ENCODE measurements around the gene TTC38. TPM values are rescaled to one million over a fixed set of nuclear protein-coding genes. Genes with fewer than 3 reads are reported as not detected.

TTC38 gene
- total RNA-seq: 13.6 and 18.6 TPM in 2 replicates

GRCh38 chr22:46267431-46268279 is at the start of gene TTC38:
TSS of gene TTC38 (plus strand) at chr22:46268008. CDS start at chr22:46268040, 32 bp downstream.
- intact Hi-C loops (cut with micrococcal nuclease): loop anchor here (1.0 to 2.0 kb wide), 2 partner anchors 17 to 29 kb away; partner anchors contain the start of genes CDPF1 and GTSE1

GRCh38 chr22:46219636-46220035 is 48.2 kb upstream of the TTC38 start:
- intact Hi-C loops (cut with micrococcal nuclease): no loop called here

DNA sequence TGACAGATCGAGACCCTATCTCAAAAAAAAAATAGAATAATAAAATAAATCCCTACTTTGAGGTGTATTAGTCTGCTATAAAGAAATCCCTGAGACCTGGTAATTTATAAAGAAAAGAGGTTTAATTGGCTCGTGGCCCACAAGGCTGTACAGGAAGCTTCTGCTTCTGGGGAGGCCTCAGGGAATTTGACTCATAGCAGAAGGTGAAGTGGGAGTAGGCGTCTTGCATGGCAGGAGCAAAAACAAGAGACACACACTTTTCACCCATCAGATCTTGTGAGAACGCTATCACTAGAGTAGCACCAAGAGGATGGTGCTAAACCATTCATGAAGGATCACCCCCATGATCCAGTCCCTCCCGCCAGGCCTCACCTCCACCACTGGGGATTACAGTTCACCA is 46.9 kb upstream of the TTC38 start:
- intact Hi-C loops (cut with micrococcal nuclease): no loop called here

GRCh38 chr22:46224044-46224897 is 43.5 kb upstream of the TTC38 start:
- intact Hi-C loops (cut with micrococcal nuclease): no loop called here

GRCh38 chr22:46224898-46225290 is 42.9 kb upstream of the TTC38 start:
- intact Hi-C loops (cut with micrococcal nuclease): no loop called here

DNA sequence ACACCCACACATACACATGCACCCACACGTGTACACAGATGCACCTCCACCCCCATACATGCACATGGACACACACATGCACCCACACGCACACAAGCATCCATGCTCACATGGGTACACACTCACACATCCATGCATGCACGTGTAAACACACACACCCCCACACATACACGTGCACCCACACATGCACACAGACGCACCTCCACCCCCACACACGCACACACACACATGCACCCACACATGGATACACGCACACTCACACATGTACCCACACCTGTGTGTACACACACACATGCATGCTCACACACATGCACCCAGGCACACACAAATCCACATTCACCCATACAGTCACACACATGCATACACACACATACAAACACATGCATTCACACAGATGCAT is 42.2 kb upstream of the TTC38 start:
- intact Hi-C loops (cut with micrococcal nuclease): no loop called here

DNA sequence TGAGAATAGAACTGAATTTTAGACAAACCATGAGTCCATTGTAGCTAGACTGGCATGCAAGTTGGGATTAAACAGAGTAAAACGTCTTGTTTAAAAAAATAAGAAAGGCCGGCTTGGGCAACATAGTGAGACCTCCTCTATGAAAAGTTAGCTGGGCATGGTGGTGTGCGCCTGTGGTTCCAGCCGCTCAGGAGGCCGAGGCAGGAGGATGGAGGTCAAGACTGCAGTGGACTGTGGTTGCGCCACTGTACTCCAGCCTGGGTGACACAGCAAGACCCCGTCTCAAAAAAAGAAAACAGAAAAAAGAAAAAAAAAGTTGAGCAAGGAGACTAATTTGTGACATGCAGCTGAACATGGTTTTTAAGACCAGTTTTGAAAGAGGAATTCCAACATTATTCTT is 41.2 kb upstream of the TTC38 start:
- intact Hi-C loops (cut with micrococcal nuclease): no loop called here

GRCh38 chr22:46229701-46230100 is 38.1 kb upstream of the TTC38 start:
- intact Hi-C loops (cut with micrococcal nuclease): no loop called here

- intact Hi-C loops (cut with micrococcal nuclease): no loop called here
Observed at GRCh38 chr22:46230262-46230901, 37.4 kb upstream of the TTC38 start.

GRCh38 chr22:46233231-46233630 is 34.6 kb upstream of the TTC38 start:
- intact Hi-C loops (cut with micrococcal nuclease): no loop called here

GRCh38 chr22:46234969-46235368 is 32.8 kb upstream of the TTC38 start:
- intact Hi-C loops (cut with micrococcal nuclease): no loop called here

- intact Hi-C loops (cut with micrococcal nuclease): no loop called here
Observed at GRCh38 chr22:46237453-46238124, 30.2 kb upstream of the TTC38 start.

DNA sequence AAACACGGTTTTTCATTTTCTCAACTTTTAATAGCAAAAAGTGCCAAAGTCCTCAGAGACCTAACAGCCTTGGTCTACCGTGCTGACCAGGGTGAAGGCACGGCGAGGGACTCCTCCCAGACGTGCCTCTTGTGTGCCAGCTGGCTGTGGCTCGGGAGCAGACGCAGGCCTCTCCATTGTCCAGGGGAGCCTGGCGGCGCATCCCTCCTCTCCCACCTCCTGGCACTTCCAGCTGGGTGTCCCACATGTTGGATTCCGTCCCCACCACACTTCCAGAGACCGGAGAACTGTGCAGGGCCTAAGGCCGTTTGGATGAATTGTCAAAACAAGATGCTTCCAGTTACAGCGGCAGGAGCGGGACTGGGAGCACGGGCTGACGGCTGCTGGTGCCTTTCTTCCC is 29.3 kb upstream of the TTC38 start:
- intact Hi-C loops (cut with micrococcal nuclease): no loop called here

DNA sequence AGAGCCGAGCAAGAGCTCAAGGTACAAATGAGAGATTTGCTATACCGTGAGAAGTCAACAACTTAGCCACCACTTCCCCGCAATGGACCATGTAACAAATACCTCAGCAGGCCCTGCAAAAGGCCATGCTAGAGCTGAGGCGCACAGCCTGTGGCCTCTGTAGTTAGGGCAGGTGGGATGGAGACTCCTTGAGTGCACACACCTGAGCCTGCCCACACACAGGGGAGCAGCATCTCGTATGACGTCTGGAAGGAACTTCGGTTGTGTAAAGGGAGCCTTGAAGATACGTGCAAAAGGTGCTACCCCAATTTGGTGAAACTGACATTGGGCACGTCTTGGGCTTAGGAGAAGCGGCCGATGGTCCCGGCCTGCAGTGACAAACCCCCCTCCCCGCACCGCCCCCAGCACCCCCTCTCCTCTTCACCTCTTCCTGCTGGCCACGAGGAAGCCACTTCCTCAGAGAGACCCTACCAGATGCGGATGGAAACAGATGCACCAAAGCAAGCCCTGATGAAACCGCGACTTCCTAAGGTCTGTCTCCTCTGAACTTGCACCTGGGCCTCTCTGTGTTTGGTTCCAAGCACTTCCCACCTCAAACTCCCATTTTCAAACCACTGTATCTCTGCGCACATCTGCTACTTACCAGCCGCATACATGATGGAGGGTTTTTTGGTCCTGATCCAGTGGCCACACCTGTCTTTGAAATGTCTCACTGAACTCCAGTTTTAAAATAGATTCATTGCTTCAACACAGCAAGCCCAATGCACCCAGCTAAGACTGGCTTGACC is 28.4 kb upstream of the TTC38 start:
- intact Hi-C loops (cut with micrococcal nuclease): no loop called here

GRCh38 chr22:46240073-46240472 is 27.7 kb upstream of the TTC38 start:
- intact Hi-C loops (cut with micrococcal nuclease): no loop called here

DNA sequence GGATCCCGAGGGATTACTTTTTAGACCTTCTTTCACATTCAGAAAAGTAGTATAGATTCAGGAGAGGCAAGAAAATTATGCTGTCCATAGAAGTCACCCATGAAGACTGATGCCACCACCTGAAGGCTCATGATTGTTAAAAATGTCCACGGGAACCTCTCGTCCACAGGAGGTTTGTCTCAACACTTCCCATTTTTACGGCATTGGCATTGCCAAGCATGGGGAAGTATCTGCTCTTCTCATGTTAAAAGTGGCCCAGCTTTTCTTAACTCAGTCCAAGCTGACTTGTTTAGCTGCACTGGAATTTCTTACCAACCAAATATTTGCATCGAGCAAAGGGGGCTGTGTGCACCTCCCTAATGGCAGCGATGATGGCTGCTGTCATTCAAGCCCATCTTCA is 27.3 kb upstream of the TTC38 start:
- intact Hi-C loops (cut with micrococcal nuclease): no loop called here

- intact Hi-C loops (cut with micrococcal nuclease): no loop called here
Observed at GRCh38 chr22:46240907-46241306, 26.9 kb upstream of the TTC38 start.

DNA sequence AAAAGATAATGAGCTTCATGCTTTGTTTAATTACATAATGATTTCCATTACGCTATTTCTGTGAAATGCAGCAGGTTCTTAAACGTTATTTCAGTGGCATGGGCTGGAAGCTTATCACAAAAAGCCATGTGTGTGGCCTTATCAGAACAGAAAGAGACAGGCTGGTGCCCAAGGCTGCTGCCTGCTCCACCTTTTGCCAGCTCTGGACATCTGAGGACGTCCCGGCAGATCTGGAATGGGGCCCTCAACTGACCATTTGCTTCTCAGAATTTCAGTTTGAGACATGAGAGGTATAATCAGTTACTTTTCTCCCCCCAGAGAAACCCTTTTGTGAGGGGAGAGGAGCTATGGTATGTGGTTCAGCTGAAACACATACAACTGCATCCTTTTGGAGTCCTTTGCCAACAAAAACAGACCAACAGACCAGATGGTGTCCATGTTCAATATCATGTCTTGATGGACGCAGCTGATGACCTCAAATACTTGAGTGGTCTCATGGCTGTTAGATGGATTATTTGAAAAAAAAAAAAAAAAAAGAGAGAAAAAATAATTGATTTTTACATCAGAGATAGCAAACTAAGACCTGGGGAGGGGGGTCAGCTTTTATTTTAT is 26.3 kb upstream of the TTC38 start:
- intact Hi-C loops (cut with micrococcal nuclease): no loop called here

GRCh38 chr22:46242076-46242475 is 25.7 kb upstream of the TTC38 start:
- intact Hi-C loops (cut with micrococcal nuclease): no loop called here

DNA sequence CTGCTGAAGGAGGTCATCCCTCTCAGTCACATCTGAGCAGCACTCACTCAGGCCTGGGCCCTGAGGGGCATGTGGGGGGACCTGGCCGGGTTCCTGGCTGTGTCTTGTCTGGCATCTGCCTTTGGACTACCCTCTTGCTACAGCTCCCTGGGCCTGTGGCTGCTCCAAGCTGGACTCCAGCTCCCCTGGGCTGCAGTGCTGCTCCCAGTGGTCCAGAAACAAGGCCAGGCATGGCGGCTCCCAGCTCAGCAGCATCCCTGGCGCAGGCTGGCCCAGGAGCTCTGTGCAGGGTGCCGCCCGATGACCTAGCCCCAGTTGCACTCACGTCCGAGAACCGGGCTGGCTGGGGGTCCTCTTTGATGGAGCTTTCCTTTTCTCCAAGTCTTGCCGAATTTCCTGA is 23.0 kb upstream of the TTC38 start:
- intact Hi-C loops (cut with micrococcal nuclease): no loop called here

All from T-helper 2 cell treated with Interferon-gamma antibody and Interleukin-4, amounts not matched to agents 100 ng/mL and 5 ng/mL, for 36 hours (primary cell).